ENCODE results near the gene ATP6V0B.
A peak's percentile ranks its signal among the peaks of the same experiment; 100 is the strongest.

Gene ATP6V0B

DNA sequence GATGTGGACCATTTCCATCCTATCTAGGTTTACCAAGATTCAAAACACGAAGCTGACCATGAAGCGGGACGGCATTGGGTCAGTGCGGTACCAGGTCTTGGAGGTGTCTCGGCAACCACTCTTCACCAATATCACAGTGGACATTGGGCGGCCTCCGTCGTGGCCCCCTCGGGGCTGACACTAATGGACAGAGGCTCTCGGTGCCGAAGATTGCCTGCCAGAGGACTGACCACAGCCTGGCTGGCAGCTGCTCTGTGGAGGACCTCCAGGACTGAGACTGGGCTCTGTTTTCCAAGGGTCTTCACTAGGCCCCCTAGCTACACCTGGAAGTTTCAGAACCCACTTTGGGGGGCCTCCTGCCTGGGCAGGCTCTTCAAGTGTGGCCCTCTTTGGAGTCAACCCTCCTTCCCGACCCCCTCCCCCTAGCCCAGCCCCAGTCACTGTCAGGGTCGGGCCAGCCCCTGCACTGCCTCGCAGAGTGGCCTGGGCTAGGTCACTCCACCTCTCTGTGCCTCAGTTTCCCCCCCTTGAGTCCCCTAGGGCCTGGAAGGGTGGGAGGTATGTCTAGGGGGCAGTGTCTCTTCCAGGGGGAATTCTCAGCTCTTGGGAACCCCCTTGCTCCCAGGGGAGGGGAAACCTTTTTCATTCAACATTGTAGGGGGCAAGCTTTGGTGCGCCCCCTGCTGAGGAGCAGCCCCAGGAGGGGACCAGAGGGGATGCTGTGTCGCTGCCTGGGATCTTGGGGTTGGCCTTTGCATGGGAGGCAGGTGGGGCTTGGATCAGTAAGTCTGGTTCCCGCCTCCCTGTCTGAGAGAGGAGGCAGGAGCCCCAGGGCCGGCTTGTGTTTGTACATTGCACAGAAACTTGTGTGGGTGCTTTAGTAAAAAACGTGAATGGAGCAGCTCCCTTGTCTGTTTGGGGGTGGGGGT lies 15.8 kb downstream of the ATP6V0B start:
- peak overlapping the region; percentile 69; the same call in 1 of the 2 replicates for H2AFZ ChIP-seq (ENCODE audit: low read depth)
- H3K36me3 ChIP-seq (ENCODE audit: insufficient read depth) = no peaks in the 10 kb centered on the region
- H3K4me2 ChIP-seq = peak overlapping the region; percentile 76
- peaks cover 13% of the 10 kb centered on the region for H3K4me1 ChIP-seq (ENCODE audit: low read depth, poor library complexity, severe bottlenecking)
- H3K9ac ChIP-seq = peak overlapping the region; percentile 45; the same call in 1 of the 2 replicates
- H3K27ac ChIP-seq = peak overlapping the region; percentile 42
- no peak overlapping the region for H3K4me3 ChIP-seq (IDR thresholded peaks at IDR 0.05; ENCODE audit: insufficient read depth, low read depth, low read length)
- TF ChIP-seq, protein P1, sequence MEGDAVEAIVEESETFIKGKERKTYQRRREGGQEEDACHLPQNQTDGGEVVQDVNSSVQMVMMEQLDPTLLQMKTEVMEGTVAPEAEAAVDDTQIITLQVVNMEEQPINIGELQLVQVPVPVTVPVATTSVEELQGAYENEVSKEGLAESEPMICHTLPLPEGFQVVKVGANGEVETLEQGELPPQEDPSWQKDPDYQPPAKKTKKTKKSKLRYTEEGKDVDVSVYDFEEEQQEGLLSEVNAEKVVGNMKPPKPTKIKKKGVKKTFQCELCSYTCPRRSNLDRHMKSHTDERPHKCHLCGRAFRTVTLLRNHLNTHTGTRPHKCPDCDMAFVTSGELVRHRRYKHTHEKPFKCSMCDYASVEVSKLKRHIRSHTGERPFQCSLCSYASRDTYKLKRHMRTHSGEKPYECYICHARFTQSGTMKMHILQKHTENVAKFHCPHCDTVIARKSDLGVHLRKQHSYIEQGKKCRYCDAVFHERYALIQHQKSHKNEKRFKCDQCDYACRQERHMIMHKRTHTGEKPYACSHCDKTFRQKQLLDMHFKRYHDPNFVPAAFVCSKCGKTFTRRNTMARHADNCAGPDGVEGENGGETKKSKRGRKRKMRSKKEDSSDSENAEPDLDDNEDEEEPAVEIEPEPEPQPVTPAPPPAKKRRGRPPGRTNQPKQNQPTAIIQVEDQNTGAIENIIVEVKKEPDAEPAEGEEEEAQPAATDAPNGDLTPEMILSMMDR (conservative IDR thresholded peaks at IDR 0.05; ENCODE audit: low read depth, low read length) = no peak
- no peaks in the 10 kb centered on the region for H4K20me1 ChIP-seq (ENCODE audit: insufficient read depth)
- no peaks in the 10 kb centered on the region for H3K27me3 ChIP-seq (ENCODE audit: insufficient read depth, low read depth)
- H3K79me2 ChIP-seq (ENCODE audit: insufficient read depth, low read depth) = no peaks in the 10 kb centered on the region

DNA sequence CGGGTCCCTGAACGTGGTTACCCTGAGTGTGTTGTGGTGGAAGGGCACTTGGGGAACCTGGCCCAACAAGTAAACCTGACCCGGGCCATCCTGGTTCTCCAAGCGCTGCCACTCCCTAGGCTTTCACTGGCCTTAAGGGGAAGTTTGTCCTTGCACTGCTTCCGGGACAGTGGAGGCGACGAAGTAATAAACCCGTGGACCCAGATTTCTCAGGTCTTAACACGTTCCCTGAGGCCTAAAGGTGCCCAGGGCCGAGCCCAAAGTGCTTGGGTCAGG lies 16.4 kb downstream of the ATP6V0B start:
- Histone ChIP-seq H4K20me1 (ENCODE audit: insufficient read depth) (no peaks in the 10 kb centered on the region), H3K27ac (peak overlapping the region; percentile 42), H3K4me3 (IDR thresholded peaks at IDR 0.05; ENCODE audit: insufficient read depth, low read depth, low read length) (no peak overlapping the region), H3K27me3 (ENCODE audit: insufficient read depth, low read depth) (no peaks in the 10 kb centered on the region), H2AFZ (ENCODE audit: low read depth) (peak overlapping the region; percentile 69), H3K4me1 (ENCODE audit: low read depth, poor library complexity, severe bottlenecking) (peaks cover 13% of the 10 kb centered on the region), H3K36me3 (ENCODE audit: insufficient read depth) (no peaks in the 10 kb centered on the region), H3K4me2 (peak overlapping the region; percentile 76), H3K79me2 (ENCODE audit: insufficient read depth, low read depth) (no peaks in the 10 kb centered on the region), H3K9ac (peak overlapping the region; percentile 45)
- TF ChIP-seq, protein P1 (conservative IDR thresholded peaks at IDR 0.05; ENCODE audit: low read depth, low read length) = no peak

DNA sequence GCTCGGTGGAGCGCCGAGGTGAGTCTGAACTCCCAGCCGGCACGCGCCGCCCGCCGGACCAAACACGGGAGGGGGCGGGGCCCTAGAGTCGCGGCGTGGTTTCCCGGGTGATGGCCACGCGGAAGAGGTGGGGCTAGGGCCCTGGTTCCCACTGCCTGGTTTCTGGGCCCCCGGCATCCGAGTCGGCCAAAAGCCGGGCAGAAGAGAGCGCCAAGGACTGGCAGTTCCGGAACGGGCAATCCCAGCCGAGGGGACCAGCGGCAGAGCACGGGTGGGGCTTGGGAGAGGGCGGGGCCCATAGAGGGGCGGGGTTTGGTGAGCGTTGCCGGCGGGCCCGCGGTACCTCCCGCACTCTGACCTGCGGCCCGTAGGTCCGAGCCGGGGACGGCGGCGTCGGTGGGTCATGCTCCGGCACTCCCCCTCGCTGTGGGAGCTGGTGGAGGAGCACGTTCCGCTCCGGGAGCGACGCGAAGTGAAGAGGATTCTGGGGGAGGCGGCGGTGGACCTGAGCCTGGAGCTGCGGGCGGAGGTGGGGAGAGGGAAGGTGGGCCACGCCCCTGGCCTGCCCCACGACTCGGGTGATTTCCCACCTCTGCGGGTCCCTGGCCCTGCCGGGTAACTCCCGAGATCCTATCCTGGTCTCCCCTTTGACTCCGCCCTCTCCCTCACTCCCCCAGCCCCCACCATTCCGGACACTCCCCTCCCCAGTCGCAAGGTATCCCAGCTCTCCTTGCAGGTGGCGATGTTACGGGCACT lies 16.9 kb downstream of the ATP6V0B start, which contains the start of gene CCDC24:
Gene CCDC24, plus strand, starts transcription at position 124 of the 756 bp plus-strand sequence. Its CDS starts 280 bp downstream, at position 404.
- no peak within 1 kb of the TSS for H3K4me3 ChIP-seq (IDR thresholded peaks at IDR 0.05; ENCODE audit: insufficient read depth, low read depth, low read length)
- peak within 1 kb of the TSS; percentile 69 for H2AFZ ChIP-seq (ENCODE audit: low read depth)
- H3K4me1 ChIP-seq (ENCODE audit: low read depth, poor library complexity, severe bottlenecking) = peaks cover 13% of the 10 kb centered on the region
- H3K27me3 ChIP-seq (ENCODE audit: insufficient read depth, low read depth) = no peaks in the 10 kb centered on the region
- no peaks in the 10 kb centered on the region for H4K20me1 ChIP-seq (ENCODE audit: insufficient read depth)
- peak within 1 kb of the TSS; percentile 45 for H3K9ac ChIP-seq
- TF ChIP-seq, protein P1 (conservative IDR thresholded peaks at IDR 0.05; ENCODE audit: low read depth, low read length) = no peak
- H3K27ac ChIP-seq = peak within 1 kb of the TSS; percentile 42
- H3K4me2 ChIP-seq = peak within 1 kb of the TSS; percentile 76
- H3K36me3 ChIP-seq (ENCODE audit: insufficient read depth) = no peaks in the 10 kb centered on the region
- no peaks in the 10 kb centered on the region for H3K79me2 ChIP-seq (ENCODE audit: insufficient read depth, low read depth)

DNA sequence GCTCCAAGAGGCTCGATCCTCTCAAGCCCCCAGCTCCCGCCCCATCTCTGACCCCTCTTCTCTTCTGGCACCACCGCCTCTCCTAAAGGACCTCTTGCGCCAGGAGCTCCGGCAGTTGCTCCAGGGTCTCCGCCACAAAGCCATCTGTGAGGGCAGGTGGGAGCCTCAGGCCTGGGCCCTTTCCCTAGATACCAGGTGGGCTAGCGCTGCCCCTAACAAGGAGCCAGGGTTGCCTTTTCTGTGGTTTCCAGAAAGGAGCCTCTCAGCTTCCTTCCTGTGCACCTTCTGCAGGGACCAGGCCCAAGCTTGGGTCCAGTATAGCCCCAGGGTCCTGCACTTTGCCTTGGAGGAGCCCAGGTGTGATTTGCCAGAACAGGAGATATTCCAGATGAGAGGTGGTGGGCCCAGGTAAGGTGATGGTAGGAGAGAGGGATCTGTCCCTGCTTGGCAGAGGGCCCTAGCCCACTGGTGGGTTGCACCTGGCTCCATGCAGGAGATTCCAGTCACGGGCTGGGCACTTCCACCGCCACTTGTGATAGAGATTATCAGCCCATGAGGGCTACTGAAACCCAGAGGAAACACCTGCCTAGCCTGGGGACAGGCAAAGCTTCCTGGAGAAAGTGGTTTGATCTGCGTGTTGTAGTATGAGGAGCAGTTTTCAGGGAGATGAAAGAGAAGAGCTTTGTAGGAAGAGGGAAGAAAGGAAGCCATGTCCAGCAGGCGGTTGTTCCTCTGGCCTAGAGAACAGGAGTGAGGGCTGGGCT lies 17.7 kb downstream of the ATP6V0B start:
- TF ChIP-seq, protein P1 (conservative IDR thresholded peaks at IDR 0.05; ENCODE audit: low read depth, low read length) = no peak
- peak overlapping the region; percentile 69; the same call in 1 of the 2 replicates for H2AFZ ChIP-seq (ENCODE audit: low read depth)
- H3K36me3 ChIP-seq (ENCODE audit: insufficient read depth) = no peaks in the 10 kb centered on the region
- peak overlapping the region; percentile 76 for H3K4me2 ChIP-seq
- H3K79me2 ChIP-seq (ENCODE audit: insufficient read depth, low read depth) = no peaks in the 10 kb centered on the region
- peaks cover 13% of the 10 kb centered on the region for H3K4me1 ChIP-seq (ENCODE audit: low read depth, poor library complexity, severe bottlenecking)
- H3K4me3 ChIP-seq (IDR thresholded peaks at IDR 0.05; ENCODE audit: insufficient read depth, low read depth, low read length) = no peak overlapping the region
- H3K9ac ChIP-seq = peak overlapping the region; percentile 45; the same call in 1 of the 2 replicates
- no peaks in the 10 kb centered on the region for H3K27me3 ChIP-seq (ENCODE audit: insufficient read depth, low read depth)
- H3K27ac ChIP-seq = no peak overlapping the region
- H4K20me1 ChIP-seq (ENCODE audit: insufficient read depth) = no peaks in the 10 kb centered on the region
